HK-2 (cell line): Measurements from ENCODE around the gene HPCAL1.

Experiments
- DNase-seq: peaks from one replicate; pipeline ENCODE4 v3.0.0-alpha.2; 2018; ENCODE audit not compliant: unreplicated experiment

Gene HPCAL1

GRCh38 chr2:10390369-10390801 lies 87.7 kb downstream of the HPCAL1 start:
- DNase-seq: no peak

- no peak for DNase-seq
Observed at GRCh38 chr2:10392100-10392499, 89.4 kb downstream of the HPCAL1 start.

- no peak for DNase-seq
Observed at GRCh38 chr2:10392548-10392947, 89.8 kb downstream of the HPCAL1 start.

GRCh38 chr2:10392951-10393639 lies 90.4 kb downstream of the HPCAL1 start:
- DNase-seq: no peak

- DNase-seq: no peak
Observed at GRCh38 chr2:10393640-10393982, 90.9 kb downstream of the HPCAL1 start.

- no peak for DNase-seq
Observed at GRCh38 chr2:10395893-10396292, 93.2 kb downstream of the HPCAL1 start.

GRCh38 chr2:10396464-10396863 lies 93.8 kb downstream of the HPCAL1 start:
- no peak for DNase-seq

- no peak for DNase-seq
Observed at GRCh38 chr2:10397297-10397875, 94.7 kb downstream of the HPCAL1 start.

GRCh38 chr2:10397878-10398277 lies 95.2 kb downstream of the HPCAL1 start:
- no peak for DNase-seq

- no peak for DNase-seq
Observed at GRCh38 chr2:10398496-10398895, 95.8 kb downstream of the HPCAL1 start.

- no peak for DNase-seq
Observed at GRCh38 chr2:10399358-10399757, 96.7 kb downstream of the HPCAL1 start.

- no peak for DNase-seq
Observed at GRCh38 chr2:10400002-10400401, 97.3 kb downstream of the HPCAL1 start.

- no peak for DNase-seq
Observed at GRCh38 chr2:10400568-10400977, 97.9 kb downstream of the HPCAL1 start.

GRCh38 chr2:10400978-10401951 lies 98.6 kb downstream of the HPCAL1 start:
- DNase-seq: no peak

GRCh38 chr2:10402062-10402585 lies 99.4 kb downstream of the HPCAL1 start:
- DNase-seq: no peak

GRCh38 chr2:10402653-10403215 lies 100.0 kb downstream of the HPCAL1 start:
- no peak for DNase-seq

GRCh38 chr2:10404324-10405143 lies 101.8 kb downstream of the HPCAL1 start:
- DNase-seq: no peak

- DNase-seq: peak; percentile 67
Observed at GRCh38 chr2:10405448-10405847, 102.7 kb downstream of the HPCAL1 start.

- DNase-seq: no peak
Observed at GRCh38 chr2:10406016-10406415, 103.3 kb downstream of the HPCAL1 start.

- no peak for DNase-seq
Observed at GRCh38 chr2:10406491-10407188, 103.9 kb downstream of the HPCAL1 start.

GRCh38 chr2:10407432-10407831 lies 104.7 kb downstream of the HPCAL1 start:
- DNase-seq: no peak
